Suprapubic skin (tissue), 4 donors: ENCODE data around the gene BAHCC1.

Experiments
- EP300 ChIP-seq: sonication (generic); formaldehyde crosslinking; IDR thresholded peaks from one replicate; pipeline ENCODE4 v1.6.1; 2017; ENCODE audit warnings: antibody characterized with exemption
- POLR2A ChIP-seq, 2 donors: fragments of 450-650 bp; IDR thresholded peaks; one replicate each; pipeline ENCODE4 v1.6.1; 2017; ENCODE audit warnings: antibody characterized with exemption in 2 of 2, mild to moderate bottlenecking in 2 of 2, moderate library complexity in 2 of 2
- POLR2AphosphoS5 ChIP-seq, 3 donors: sonication (generic); formaldehyde crosslinking; IDR thresholded peaks; one replicate each; pipeline ENCODE4 v1.6.1; 2017; ENCODE audit warnings: antibody characterized with exemption in 3 of 3
- TF ChIP-seq, protein P1 (sequence below), 2 donors: fragments of 200-600 bp in 1 of 2; fragments of 450-650 bp in 1 of 2; sonication (generic) in 1 of 2; IDR thresholded peaks; one replicate each; pipeline ENCODE4 v1.5.1; 2016 to 2019; ENCODE audit warnings: antibody characterized with exemption in 2 of 2, mild to moderate bottlenecking in 1 of 2, moderate library complexity in 1 of 2

DNA sequence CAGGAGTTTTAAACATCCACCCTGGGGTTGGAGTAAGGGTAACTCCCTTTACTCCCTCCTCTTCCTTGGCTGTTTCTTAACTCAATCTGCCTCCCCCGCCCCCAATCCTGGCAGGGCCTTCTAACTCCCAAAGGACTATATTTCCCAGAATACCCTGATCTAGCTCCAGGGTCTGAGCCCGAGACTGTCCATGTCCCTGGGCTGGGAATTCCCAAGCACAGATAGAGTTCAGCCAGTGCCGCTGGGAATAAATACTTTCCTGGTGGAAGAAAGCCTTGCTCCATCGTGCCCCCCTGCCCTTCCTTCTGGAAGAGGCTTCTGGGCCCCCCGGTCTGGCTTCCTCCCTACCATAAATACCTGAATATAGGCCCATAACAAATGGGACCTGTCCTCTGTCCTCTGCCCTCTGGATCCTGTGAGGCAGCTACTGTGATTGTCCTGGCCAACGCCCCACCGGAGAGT lies 10.2 kb downstream of the BAHCC1 start:
- TF ChIP-seq POLR2AphosphoS5 (IDR thresholded peaks at IDR 0.05) (peak in 1 of 3 donors; percentile 43), POLR2A (IDR thresholded peaks at IDR 0.05) (no peak), EP300 (no peak)
- TF ChIP-seq, protein P1, sequence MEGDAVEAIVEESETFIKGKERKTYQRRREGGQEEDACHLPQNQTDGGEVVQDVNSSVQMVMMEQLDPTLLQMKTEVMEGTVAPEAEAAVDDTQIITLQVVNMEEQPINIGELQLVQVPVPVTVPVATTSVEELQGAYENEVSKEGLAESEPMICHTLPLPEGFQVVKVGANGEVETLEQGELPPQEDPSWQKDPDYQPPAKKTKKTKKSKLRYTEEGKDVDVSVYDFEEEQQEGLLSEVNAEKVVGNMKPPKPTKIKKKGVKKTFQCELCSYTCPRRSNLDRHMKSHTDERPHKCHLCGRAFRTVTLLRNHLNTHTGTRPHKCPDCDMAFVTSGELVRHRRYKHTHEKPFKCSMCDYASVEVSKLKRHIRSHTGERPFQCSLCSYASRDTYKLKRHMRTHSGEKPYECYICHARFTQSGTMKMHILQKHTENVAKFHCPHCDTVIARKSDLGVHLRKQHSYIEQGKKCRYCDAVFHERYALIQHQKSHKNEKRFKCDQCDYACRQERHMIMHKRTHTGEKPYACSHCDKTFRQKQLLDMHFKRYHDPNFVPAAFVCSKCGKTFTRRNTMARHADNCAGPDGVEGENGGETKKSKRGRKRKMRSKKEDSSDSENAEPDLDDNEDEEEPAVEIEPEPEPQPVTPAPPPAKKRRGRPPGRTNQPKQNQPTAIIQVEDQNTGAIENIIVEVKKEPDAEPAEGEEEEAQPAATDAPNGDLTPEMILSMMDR (IDR thresholded peaks at IDR 0.05): no peak
